Breast epithelium (tissue), 4 donors: ENCODE measurements around the gene ACOXL. TPM values are rescaled to one million over a fixed set of nuclear protein-coding genes. Genes with fewer than 3 reads are reported as not detected.

Experiments used
- DNase-seq, 2 donors: peaks; one replicate each; pipeline ENCODE4 v3.0.0-alpha.2; 2019; ENCODE audit warnings: low spot score in 2 of 2
- H3K27ac ChIP-seq, 2 donors: fragments of 200-600 bp; sonication (generic) in 1 of 2; one replicate each; pipeline ENCODE4 v1.5.1; 2016 to 2019; ENCODE audit warnings: mild to moderate bottlenecking in 1 of 2
- H3K27me3 ChIP-seq, 2 donors: fragments of 200-600 bp; sonication (generic) in 1 of 2; one replicate each; pipeline versions ENCODE4 v1.5.1 to v1.6.0; 2017 to 2019; ENCODE audit warnings: control low read depth in 1 of 2, mild to moderate bottlenecking in 1 of 2
- H3K36me3 ChIP-seq: fragments of 200-600 bp; one replicate; pipeline ENCODE4 v1.5.1; 2019
- H3K4me1 ChIP-seq, 2 donors: fragments of 200-600 bp; sonication (generic); one replicate each; pipeline ENCODE4 v1.5.1; 2016 to 2019; ENCODE audit warnings: control low read depth in 1 of 2
- H3K4me3 ChIP-seq, 3 donors: fragments of 200-600 bp; sonication (generic); 1 replicate in 2 of 3; 2 replicates in 1 of 3; pipeline ENCODE4 v1.5.1; 2016 to 2019; ENCODE audit warnings: mild to moderate bottlenecking in 3 of 3, moderate library complexity in 2 of 3
- H3K9me3 ChIP-seq, 2 donors: fragments of 200-600 bp; sonication (generic) in 1 of 2; one replicate each; pipeline ENCODE4 v1.5.1; 2016 to 2019; ENCODE audit warnings: control low read depth in 1 of 2
- CTCF ChIP-seq, 3 donors: fragments of 450-650 bp; IDR thresholded peaks; one replicate each; pipeline ENCODE4 v1.5.1; 2016 to 2017; ENCODE audit warnings: antibody characterized with exemption in 3 of 3, mild to moderate bottlenecking in 3 of 3, moderate library complexity in 3 of 3
- POLR2A ChIP-seq: fragments of 450-650 bp; IDR thresholded peaks from one replicate; pipeline ENCODE4 v1.6.1; 2016; ENCODE audit warnings: antibody characterized with exemption, mild to moderate bottlenecking, moderate library complexity
- POLR2AphosphoS5 ChIP-seq, 3 donors: sonication (generic); formaldehyde crosslinking; IDR thresholded peaks; one replicate each; pipeline ENCODE4 v1.6.1; 2017; ENCODE audit warnings: antibody characterized with exemption in 3 of 3
- intact Hi-C: fragments of 100-400 bp; cut with DNase I; formaldehyde crosslinking; loops from one replicate; pipeline ENCODE4 v1.15.1; 2023; ENCODE audit warnings: low total_unique reads
- total RNA-seq, 3 donors: library from RNA; depleted of rRNA; stranded (reverse); fragments of >200 nt; gene quantifications; one replicate each; pipeline ENCODE4 v1.1.0, GENCODE V29; 2016

The ACOXL gene
- total RNA-seq, 3 donors from 2014 or later, result not detected

GRCh38 chr2:111101592-111101991 is 369.2 kb downstream of the ACOXL start:
- TF ChIP-seq POLR2A, result no peak
- no peak for TF ChIP-seq POLR2AphosphoS5 (IDR thresholded peaks at IDR 0.05)
- no peak for TF ChIP-seq CTCF (IDR thresholded peaks at IDR 0.05)
- Histone ChIP-seq H3K4me1 (no peaks in the 10 kb centered on the region), H3K9me3 (no peaks in the 10 kb centered on the region), H3K27ac (no peak overlapping the region), H3K27me3 (no peaks in the 10 kb centered on the region), H3K36me3 (no peaks in the 10 kb centered on the region), H3K4me3 (no peak overlapping the region)
- intact Hi-C loops, result no loop called here
- no peak for DNase-seq

GRCh38 chr2:111102216-111102615 is 369.8 kb downstream of the ACOXL start:
- H3K9me3 ChIP-seq, result no peaks in the 10 kb centered on the region
- TF ChIP-seq POLR2AphosphoS5 (IDR thresholded peaks at IDR 0.05) (no peak), CTCF (IDR thresholded peaks at IDR 0.05) (no peak), POLR2A (no peak)
- no peak overlapping the region for H3K4me3 ChIP-seq
- no peak for DNase-seq
- intact Hi-C loops, result no loop called here
- H3K4me1 ChIP-seq, result no peaks in the 10 kb centered on the region
- no peaks in the 10 kb centered on the region for H3K27me3 ChIP-seq
- H3K27ac ChIP-seq, result no peak overlapping the region
- H3K36me3 ChIP-seq, result no peaks in the 10 kb centered on the region

- intact Hi-C loops, result no loop called here
- Histone ChIP-seq H3K27me3 (no peaks in the 10 kb centered on the region), H3K9me3 (no peaks in the 10 kb centered on the region), H3K36me3 (no peaks in the 10 kb centered on the region), H3K27ac (no peak overlapping the region), H3K4me1 (no peaks in the 10 kb centered on the region), H3K4me3 (no peak overlapping the region)
- no peak for DNase-seq
- TF ChIP-seq POLR2AphosphoS5 (IDR thresholded peaks at IDR 0.05) (no peak), CTCF (IDR thresholded peaks at IDR 0.05) (no peak), POLR2A (no peak)
Measured at GRCh38 chr2:111105926-111106325, 373.6 kb downstream of the ACOXL start.

- H3K27me3 ChIP-seq, result no peaks in the 10 kb centered on the region
- no peak for DNase-seq
- intact Hi-C loops, result no loop called here
- no peak overlapping the region for H3K4me3 ChIP-seq
- H3K27ac ChIP-seq, result no peak overlapping the region
- no peaks in the 10 kb centered on the region for H3K4me1 ChIP-seq
- TF ChIP-seq POLR2AphosphoS5 (IDR thresholded peaks at IDR 0.05), result no peak
- TF ChIP-seq POLR2A, result no peak
- TF ChIP-seq CTCF (IDR thresholded peaks at IDR 0.05), result no peak
- H3K36me3 ChIP-seq, result no peaks in the 10 kb centered on the region
- no peaks in the 10 kb centered on the region for H3K9me3 ChIP-seq
Measured at GRCh38 chr2:111106706-111107105, 374.3 kb downstream of the ACOXL start.

GRCh38 chr2:111108745-111109271 is 376.4 kb downstream of the ACOXL start:
- no peak for TF ChIP-seq POLR2A
- no peak for TF ChIP-seq CTCF (IDR thresholded peaks at IDR 0.05)
- TF ChIP-seq POLR2AphosphoS5 (IDR thresholded peaks at IDR 0.05), result no peak
- no peak overlapping the region for H3K4me3 ChIP-seq
- no peak overlapping the region for H3K27ac ChIP-seq
- H3K9me3 ChIP-seq, result no peaks in the 10 kb centered on the region
- intact Hi-C loops, result no loop called here
- H3K36me3 ChIP-seq, result no peaks in the 10 kb centered on the region
- H3K4me1 ChIP-seq, result no peaks in the 10 kb centered on the region
- no peaks in the 10 kb centered on the region for H3K27me3 ChIP-seq
- DNase-seq, result no peak
